SK-N-SH (cell line): ENCODE data around the gene RNASE1. TPM values are rescaled to one million over a fixed set of nuclear protein-coding genes. Genes with fewer than 3 reads are reported as not detected.

ENCODE experiments used
- CTCF ChIA-PET: fragments of 300-600, 350-600 bp; formaldehyde crosslinking; extraction: SDS; loops from one replicate; lab custom pipeline; 2021; lab: Yijun Ruan, JAX
- POLR2A ChIA-PET: fragments of 350-600 bp; sonication (Branson Sonifier 250); formaldehyde crosslinking; extraction: SDS; loops from one replicate; lab custom pipeline; 2020; ENCODE audit warnings: antibody characterized with exemption, inconsistent platforms; lab: Yijun Ruan, JAX
- DNase-seq: peaks from one replicate; pipeline ENCODE4 v3.0.0; 2012
- H2AFZ ChIP-seq: fragments of 200-600 bp; sonication (generic); 2 replicates; pipeline ENCODE4 v1.8.1; 2016; ENCODE audit warnings: antibody characterized with exemption, mild to moderate bottlenecking, low read depth
- H3F3A ChIP-seq: fragments of 200-600 bp; sonication (generic); replicated peaks from 2 replicates; pipeline ENCODE3; 2016; ENCODE audit warnings: antibody characterized with exemption, mild to moderate bottlenecking; ENCODE audit not compliant: insufficient read depth
- H3K27ac ChIP-seq, 2 experiments: fragments of 200-500 bp in 1 of 2; fragments of 200-600 bp in 1 of 2; sonication (Bioruptor generic) in 1 of 2; sonication (generic), shearing (Covaris generic) in 1 of 2; 2 replicates each; pipeline versions ENCODE4 v1.5.1 to v1.6.1; 2014 to 2016; ENCODE audit warnings: low read depth in 2 of 2, inconsistent platforms in 1 of 2, low read length in 1 of 2, mild to moderate bottlenecking in 1 of 2, mixed read lengths in 1 of 2
- H3K27me3 ChIP-seq: fragments of 200-600 bp; sonication (generic), shearing (Covaris generic); 2 replicates; pipeline ENCODE4 v1.6.1; 2016; ENCODE audit warnings: mixed run types; ENCODE audit not compliant: insufficient read depth
- H3K36me3 ChIP-seq, 2 experiments: fragments of 200-500 bp in 1 of 2; fragments of 200-600 bp in 1 of 2; sonication (Bioruptor generic) in 1 of 2; sonication (generic) in 1 of 2; replicated peaks in 1 of 2; 2 replicates each; pipeline versions ENCODE3 to v1.5.1; 2014 to 2016; ENCODE audit warnings: low read length in 1 of 2, mild to moderate bottlenecking in 1 of 2; ENCODE audit not compliant: insufficient read depth in 2 of 2, control insufficient read depth in 1 of 2
- H3K4me1 ChIP-seq, 2 experiments: fragments of 200-500 bp in 1 of 2; fragments of 200-600 bp in 1 of 2; sonication (Bioruptor generic) in 1 of 2; sonication (generic), shearing (Covaris generic) in 1 of 2; 2 replicates each; pipeline versions ENCODE4 v1.5.1 to v1.6.1; 2014 to 2016; ENCODE audit warnings: low read depth in 1 of 2, low read length in 1 of 2, mixed run types in 1 of 2; ENCODE audit not compliant: insufficient read depth in 2 of 2, control insufficient read depth in 1 of 2
- H3K4me2 ChIP-seq: fragments of 200-600 bp; sonication (generic), shearing (Covaris generic); 2 replicates; pipeline ENCODE4 v1.6.1; 2017; ENCODE audit warnings: mixed run types
- H3K4me3 ChIP-seq, 2 experiments: fragments of 200-500 bp in 1 of 2; fragments of 200-600 bp in 1 of 2; sonication (Bioruptor generic) in 1 of 2; sonication (generic), shearing (Covaris generic) in 1 of 2; 2 replicates each; pipeline versions ENCODE4 v1.5.1 to v1.8.1; 2014 to 2016; ENCODE audit warnings: low read depth in 2 of 2, inconsistent platforms in 1 of 2, low read length in 1 of 2, mild to moderate bottlenecking in 1 of 2, mixed read lengths in 1 of 2, moderate library complexity in 1 of 2
- H3K79me2 ChIP-seq: fragments of 200-600 bp; sonication (generic); 2 replicates; pipeline ENCODE4 v1.8.1; 2017; ENCODE audit warnings: mild to moderate bottlenecking; ENCODE audit not compliant: insufficient read depth
- H3K9ac ChIP-seq: fragments of 200-600 bp; sonication (generic); 2 replicates; pipeline ENCODE4 v1.6.1; 2017; ENCODE audit warnings: mixed run types
- H3K9me2 ChIP-seq: fragments of 200-600 bp; sonication (generic); 2 replicates; pipeline ENCODE4 v1.6.1; 2017; ENCODE audit warnings: mixed run types
- H3K9me3 ChIP-seq: fragments of 200-600 bp; sonication (generic); 2 replicates; pipeline ENCODE4 v1.6.1; 2017; ENCODE audit warnings: mixed run types, mild to moderate bottlenecking, moderate library complexity
- H4K20me1 ChIP-seq: fragments of 200-600 bp; sonication (generic); 2 replicates; pipeline ENCODE4 v1.6.1; 2017; ENCODE audit warnings: mild to moderate bottlenecking, mixed run types; ENCODE audit not compliant: insufficient read depth
- ELF1 ChIP-seq: IDR thresholded peaks from 2 replicates; pipeline ENCODE4 v1.4.0; 2012
- GABPA ChIP-seq: IDR thresholded peaks from 2 replicates; pipeline ENCODE4 v1.4.0; 2012; ENCODE audit warnings: low read depth, mild to moderate bottlenecking
- GATA2 ChIP-seq: sonication (generic); formaldehyde crosslinking; IDR thresholded peaks from 2 replicates; pipeline ENCODE4 v1.5.0; 2020; ENCODE audit warnings: mild to moderate bottlenecking, missing genetic modification reagents
- IRF3 ChIP-seq: fragments of 150-350 bp; IDR thresholded peaks from 2 replicates; pipeline ENCODE4 v1.6.1; 2016; ENCODE audit warnings: mild to moderate bottlenecking, low read depth, low read length
- NFIC ChIP-seq: IDR thresholded peaks from 2 replicates; pipeline ENCODE4 v1.4.0; 2012; ENCODE audit warnings: borderline replicate concordance
- POLR2AphosphoS5 ChIP-seq: IDR thresholded peaks from 2 replicates; pipeline ENCODE4 v1.6.1; 2012; ENCODE audit warnings: low read depth, low read length
- RAD21 ChIP-seq: IDR thresholded peaks from 2 replicates; pipeline ENCODE4 v1.6.1; 2012; ENCODE audit warnings: mild to moderate bottlenecking, low read length
- RCOR1 ChIP-seq: fragments of 150-350 bp; IDR thresholded peaks from 2 replicates; pipeline ENCODE4 v1.6.1; 2017; ENCODE audit warnings: antibody characterized with exemption, low read length
- TAF1 ChIP-seq: IDR thresholded peaks from 2 replicates; pipeline ENCODE4 v1.6.1; 2012; ENCODE audit warnings: low read depth, mild to moderate bottlenecking, low read length, moderate library complexity, borderline replicate concordance
- TCF12 ChIP-seq: IDR thresholded peaks from 2 replicates; pipeline ENCODE4 v1.4.0; 2012
- TEAD4 ChIP-seq: IDR thresholded peaks from 2 replicates; pipeline ENCODE4 v1.4.0; 2012; ENCODE audit warnings: mild to moderate bottlenecking, borderline replicate concordance; ENCODE audit not compliant: insufficient read depth
- YY1 ChIP-seq: IDR thresholded peaks from 2 replicates; pipeline ENCODE4 v1.4.0; 2012; ENCODE audit warnings: low read depth, mild to moderate bottlenecking
- WGBS: methylation state at CpG from one replicate; pipeline ENCODE4 v1.1.6; 2017; ENCODE audit warnings: low lambda C conversion rate; 5-methylcytosine and 5-hydroxymethylcytosine counted together
- polyA plus RNA-seq, 3 experiments: library from polyadenylated mRNA; depleted of rRNA; stranded (reverse); fragments of >200 nt; gene quantifications; 2 replicates each; pipeline ENCODE4 v1.2.3, GENCODE V29; 2012
- TF ChIP-seq, protein P1 (sequence below): fragments of 200-600 bp; sonication (generic); IDR thresholded peaks from 2 replicates; pipeline ENCODE4 v1.6.1; 2017; ENCODE audit warnings: antibody characterized with exemption, mild to moderate bottlenecking, moderate library complexity

RNASE1 gene
- polyA plus RNA-seq, 1 of the 3 experiments (the other 2 are of a cell fraction) = not detected

GRCh38 chr14:20811986-20812975, 9.6 kb upstream of the RNASE1 start:
- CTCF ChIA-PET = no interaction called here
- Histone ChIP-seq H2AFZ (no peak overlapping the region), H3K27me3 (peaks cover 29% of the 10 kb centered on the region; the same call in 1 of the 2 replicates), H3K9me2 (no peaks in the 10 kb centered on the region), H3K9me3 (no peaks in the 10 kb centered on the region), H3K4me3 (no peak overlapping the region), H3K36me3 (no peaks in the 10 kb centered on the region), H3F3A (no peaks in the 10 kb centered on the region), H3K79me2 (no peaks in the 10 kb centered on the region), H3K27ac (no peak overlapping the region), H3K4me1 (no peaks in the 10 kb centered on the region), H3K9ac (no peak overlapping the region), H4K20me1 (no peaks in the 10 kb centered on the region), H3K4me2 (no peak overlapping the region)
- DNase-seq = no peak
- POLR2A ChIA-PET = no interaction called here
- 10% methylated on average over 7 of the region's 7 CpGs for WGBS
- TF ChIP-seq TCF12 (no peak), IRF3 (no peak), ELF1 (no peak), GATA2 (no peak), TAF1 (no peak), YY1 (no peak), POLR2AphosphoS5 (no peak), GABPA (no peak), TEAD4 (no peak), RCOR1 (no peak)
- TF ChIP-seq, protein P1, sequence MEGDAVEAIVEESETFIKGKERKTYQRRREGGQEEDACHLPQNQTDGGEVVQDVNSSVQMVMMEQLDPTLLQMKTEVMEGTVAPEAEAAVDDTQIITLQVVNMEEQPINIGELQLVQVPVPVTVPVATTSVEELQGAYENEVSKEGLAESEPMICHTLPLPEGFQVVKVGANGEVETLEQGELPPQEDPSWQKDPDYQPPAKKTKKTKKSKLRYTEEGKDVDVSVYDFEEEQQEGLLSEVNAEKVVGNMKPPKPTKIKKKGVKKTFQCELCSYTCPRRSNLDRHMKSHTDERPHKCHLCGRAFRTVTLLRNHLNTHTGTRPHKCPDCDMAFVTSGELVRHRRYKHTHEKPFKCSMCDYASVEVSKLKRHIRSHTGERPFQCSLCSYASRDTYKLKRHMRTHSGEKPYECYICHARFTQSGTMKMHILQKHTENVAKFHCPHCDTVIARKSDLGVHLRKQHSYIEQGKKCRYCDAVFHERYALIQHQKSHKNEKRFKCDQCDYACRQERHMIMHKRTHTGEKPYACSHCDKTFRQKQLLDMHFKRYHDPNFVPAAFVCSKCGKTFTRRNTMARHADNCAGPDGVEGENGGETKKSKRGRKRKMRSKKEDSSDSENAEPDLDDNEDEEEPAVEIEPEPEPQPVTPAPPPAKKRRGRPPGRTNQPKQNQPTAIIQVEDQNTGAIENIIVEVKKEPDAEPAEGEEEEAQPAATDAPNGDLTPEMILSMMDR = no peak

DNA sequence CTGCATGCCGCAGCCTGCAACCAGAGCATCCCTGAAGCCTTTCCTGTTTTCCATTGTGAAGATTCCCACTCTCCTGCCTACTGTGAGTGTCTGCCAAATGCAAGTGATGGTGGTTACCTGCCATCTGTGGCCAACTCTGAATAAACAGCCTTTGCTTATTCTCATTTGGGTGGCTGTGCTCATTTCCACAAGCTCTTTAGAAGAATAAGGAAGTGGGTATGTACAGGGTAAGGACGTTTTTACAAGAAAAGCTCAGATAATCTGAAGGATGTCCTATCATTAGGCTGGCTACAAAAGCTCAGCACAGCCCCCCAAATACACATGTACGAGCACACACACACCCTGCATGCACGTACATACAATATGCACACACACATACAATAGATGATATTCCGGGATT, 7.3 kb upstream of the RNASE1 start:
- Histone ChIP-seq H3K4me1 (no peaks in the 10 kb centered on the region), H3K9me2 (no peaks in the 10 kb centered on the region), H4K20me1 (no peaks in the 10 kb centered on the region), H3F3A (no peaks in the 10 kb centered on the region), H2AFZ (no peak overlapping the region), H3K4me2 (no peak overlapping the region), H3K36me3 (no peaks in the 10 kb centered on the region), H3K27ac (no peak overlapping the region), H3K27me3 (peaks cover 46% of the 10 kb centered on the region), H3K79me2 (no peaks in the 10 kb centered on the region), H3K9ac (no peak overlapping the region), H3K4me3 (no peak overlapping the region), H3K9me3 (no peaks in the 10 kb centered on the region)
- TF ChIP-seq RAD21 (no peak), NFIC (no peak), TAF1 (no peak)
- no peak for DNase-seq
- POLR2A ChIA-PET = no interaction called here
- CTCF ChIA-PET = no interaction called here
- WGBS = 4% methylated on average over 5 of the region's 5 CpGs
